CD8-positive, alpha-beta memory T cell (primary cell): ENCODE measurements around the gene MRPL14. TPM values are rescaled to one million over a fixed set of nuclear protein-coding genes. Genes with fewer than 3 reads are reported as not detected.
A peak's percentile ranks its signal among the peaks of the same experiment; 100 is the strongest.

Source experiments
- CTCF ChIA-PET: fragments of 350-600 bp; sonication (Branson Sonifier 250); formaldehyde crosslinking; loops from one replicate; lab custom pipeline; 2021; ENCODE audit warnings: antibody characterized with exemption; lab: Charles Lee
- POLR2A ChIA-PET: fragments of 350-600 bp; sonication (Branson Sonifier 250); formaldehyde crosslinking; loops from one replicate; lab custom pipeline; 2021; ENCODE audit warnings: antibody characterized with exemption; lab: Charles Lee
- DNase-seq, 5 donors: peaks; one replicate each; pipeline versions ENCODE4 v3.0.0 to v3.0.0-alpha.2; 2020 to 2022; ENCODE audit warnings: mixed read lengths in 1 of 5
- H3K27ac ChIP-seq: one replicate; pipeline ENCODE4 v1.7.0; 2013; ENCODE audit warnings: low read depth, mild to moderate bottlenecking, low read length, moderate library complexity
- H3K27me3 ChIP-seq: 2 replicates; pipeline ENCODE4 v1.7.0; 2013; ENCODE audit warnings: low read length, mild to moderate bottlenecking; ENCODE audit not compliant: insufficient read depth, poor library complexity, severe bottlenecking
- H3K36me3 ChIP-seq: 2 replicates; pipeline ENCODE4 v1.7.0; 2013; ENCODE audit warnings: mild to moderate bottlenecking, low read length, moderate library complexity; ENCODE audit not compliant: insufficient read depth
- H3K4me1 ChIP-seq: 2 replicates; pipeline ENCODE4 v1.7.0; 2013; ENCODE audit warnings: mild to moderate bottlenecking, low read length, moderate library complexity; ENCODE audit not compliant: insufficient read depth
- H3K4me3 ChIP-seq: 2 replicates; pipeline ENCODE4 v1.7.0; 2013; ENCODE audit warnings: mild to moderate bottlenecking, low read length
- H3K9me3 ChIP-seq: 2 replicates; pipeline ENCODE4 v1.7.0; 2013; ENCODE audit warnings: mild to moderate bottlenecking, low read length
- H3K27ac Mint-ChIP-seq, 8 donors: one replicate each; pipeline ENCODE4 v1.8.0; 2020 to 2021; ENCODE audit warnings: mixed read lengths in 8 of 8, mild to moderate bottlenecking in 6 of 8, inconsistent platforms in 3 of 8, moderate library complexity in 3 of 8
- H3K27me3 Mint-ChIP-seq, 2 donors: one replicate each; pipeline ENCODE4 v1.8.0; 2020 to 2021; ENCODE audit warnings: mixed read lengths in 2 of 2, mild to moderate bottlenecking in 1 of 2, moderate library complexity in 1 of 2
- H3K36me3 Mint-ChIP-seq, 3 donors: one replicate each; pipeline ENCODE4 v1.8.0; 2020 to 2021; ENCODE audit warnings: mixed read lengths in 3 of 3, inconsistent platforms in 1 of 3, mild to moderate bottlenecking in 1 of 3
- H3K4me1 Mint-ChIP-seq, 3 donors: one replicate each; pipeline ENCODE4 v1.8.0; 2020 to 2021; ENCODE audit warnings: mixed read lengths in 3 of 3, inconsistent platforms in 1 of 3, mild to moderate bottlenecking in 1 of 3
- H3K4me3 Mint-ChIP-seq, 7 donors: one replicate each; pipeline ENCODE4 v1.8.0; 2020 to 2021; ENCODE audit warnings: mixed read lengths in 7 of 7, mild to moderate bottlenecking in 6 of 7, moderate library complexity in 4 of 7, inconsistent platforms in 2 of 7
- H3K9me3 Mint-ChIP-seq, 5 donors: one replicate each; pipeline ENCODE4 v1.8.0; 2020 to 2022; ENCODE audit warnings: mixed read lengths in 5 of 5, mild to moderate bottlenecking in 3 of 5, moderate library complexity in 2 of 5, inconsistent platforms in 1 of 5
- polyA plus RNA-seq: library from polyadenylated mRNA; unstranded; fragments of 300-500 nt; fragmentation: Illumina TruSeq; gene quantifications from one replicate; pipeline ENCODE4 v1.2.3, GENCODE V29; 2021
- total RNA-seq, 2 experiments: library from RNA; stranded (reverse); gene quantifications; one replicate each; pipeline ENCODE4 v1.2.3, GENCODE V29; 2021

Gene MRPL14
- total RNA-seq (10 to 100 TPM; 48.5 to 48.7 TPM), polyA plus RNA-seq (108 TPM)

DNA sequence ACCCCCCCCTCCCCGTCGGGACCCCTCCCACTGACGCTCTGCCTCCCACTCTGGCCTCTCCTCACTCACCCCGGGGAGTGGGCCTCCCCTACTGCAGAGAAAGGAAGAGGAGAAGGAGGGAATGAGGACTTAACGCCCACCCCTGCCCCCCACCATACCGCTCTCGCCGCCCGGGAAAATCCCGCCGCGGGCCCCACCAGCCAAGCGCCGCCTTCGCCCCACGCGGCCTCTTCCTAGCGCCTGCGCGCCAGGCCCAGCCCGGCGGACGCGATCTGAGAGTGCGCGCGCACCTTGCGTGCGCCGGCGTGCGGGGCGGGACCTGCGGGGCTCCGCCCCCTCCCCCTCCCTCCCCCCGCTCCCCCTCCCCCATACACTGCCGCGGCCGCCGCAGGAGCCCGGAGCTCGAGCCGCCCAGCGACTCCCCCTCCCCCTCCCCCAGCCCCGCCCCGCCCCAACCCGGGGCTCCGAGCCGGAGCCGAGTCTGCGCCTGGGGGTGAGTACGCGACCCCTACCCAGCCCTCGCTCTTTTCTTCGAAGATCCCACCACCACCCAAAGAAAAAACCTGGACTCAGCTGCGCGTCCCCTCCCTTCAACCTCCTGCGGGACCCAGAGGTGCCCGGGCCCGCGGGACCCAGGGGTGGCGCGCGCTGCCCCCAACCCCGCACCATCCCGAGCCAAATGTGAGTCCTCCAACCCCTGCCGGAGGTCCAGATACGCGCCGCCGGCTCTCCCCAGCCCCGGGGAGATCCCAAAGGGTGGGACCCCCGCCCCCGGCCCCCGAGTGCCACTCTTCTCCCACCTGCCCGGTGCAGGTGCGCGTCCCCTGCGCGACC, at the start of gene MRPL14, which contains the start of gene TMEM63B:
TSS of gene MRPL14 (minus strand) at position 267 of the 834 bp plus-strand sequence. CDS start 10,841 bp downstream, outside the sequence.
TSS of gene TMEM63B (plus strand) at position 369 of the 834 bp plus-strand sequence. CDS start 7,031 bp downstream, outside the sequence.
- H3K27me3 Mint-ChIP-seq: peaks cover 0 to 2% of the 10 kb centered on the region in 2 donors
- Histone ChIP-seq H3K27ac (peak within 1 kb of the TSS; percentile 78), H3K4me1 (peaks cover 54% of the 10 kb centered on the region), H3K36me3 (no peaks in the 10 kb centered on the region), H3K4me3 (peak within 1 kb of the TSS; percentile 61), H3K27me3 (no peaks in the 10 kb centered on the region), H3K9me3 (no peaks in the 10 kb centered on the region)
- H3K27ac Mint-ChIP-seq: peak within 1 kb of the TSS; percentile 84 to 100 (median 96)
- no peaks in the 10 kb centered on the region for H3K9me3 Mint-ChIP-seq
- H3K36me3 Mint-ChIP-seq: peaks cover 0 to 7% (median 2%) of the 10 kb centered on the region in 3 donors
- ChIA-PET CTCF (no interaction called here), POLR2A (no interaction called here)
- peak within 1 kb of the TSS; percentile 88 to 96 (median 91) for H3K4me3 Mint-ChIP-seq
- DNase-seq: peak; percentile 88 to 93 (median 89)
- H3K4me1 Mint-ChIP-seq: peaks cover 54 to 72% (median 54%) of the 10 kb centered on the region in 3 donors

- Mint-ChIP-seq H3K4me3 (peak overlapping the region in 5 of 7 donors; percentile 42 to 64 (median 53)), H3K27ac (peak overlapping the region in 2 of 8 donors; percentile 73 to 79), H3K36me3 (no peaks in the 10 kb centered on the region), H3K27me3 (peaks cover under 1 to 4% of the 10 kb centered on the region in 2 donors), H3K9me3 (no peaks in the 10 kb centered on the region), H3K4me1 (peaks cover 8 to 14% (median 11%) of the 10 kb centered on the region in 3 donors)
- Histone ChIP-seq H3K9me3 (no peaks in the 10 kb centered on the region), H3K4me1 (peaks cover 3% of the 10 kb centered on the region), H3K27ac (no peak overlapping the region), H3K4me3 (no peak overlapping the region), H3K36me3 (no peaks in the 10 kb centered on the region), H3K27me3 (no peaks in the 10 kb centered on the region)
- CTCF ChIA-PET: interaction anchor here (0.8 to 1.1 kb wide), 2 partner anchors 66 to 129 kb away, joined by 4 read pairs; no protein-coding TSS in a partner anchor
- POLR2A ChIA-PET: no interaction called here
- no peak for DNase-seq
Observed at GRCh38 chr6:44176130-44176761, 49.0 kb upstream of the MRPL14 start.

- CTCF ChIA-PET: interaction anchor here (0.8 to 2.3 kb wide), 23 partner anchors 10 to 505 kb away, joined by 3 to 11 read pairs (median 4); partner anchors contain the start of genes SLC29A1 and SLC35B2
- H3K36me3 ChIP-seq: no peaks in the 10 kb centered on the region
- H3K4me3 Mint-ChIP-seq: no peak overlapping the region
- H3K4me1 ChIP-seq: peaks cover 3% of the 10 kb centered on the region
- H3K27me3 Mint-ChIP-seq: peaks cover 10 to 14% of the 10 kb centered on the region in 2 donors
- no peaks in the 10 kb centered on the region for H3K27me3 ChIP-seq
- no peak overlapping the region for H3K4me3 ChIP-seq
- H3K9me3 Mint-ChIP-seq: no peaks in the 10 kb centered on the region
- H3K27ac Mint-ChIP-seq: peak overlapping the region in 2 of 8 donors; percentile 1 to 72
- no peaks in the 10 kb centered on the region for H3K9me3 ChIP-seq
- H3K4me1 Mint-ChIP-seq: peaks cover 8 to 14% (median 11%) of the 10 kb centered on the region in 3 donors
- DNase-seq: peak; percentile 48 to 80 (median 63)
- H3K36me3 Mint-ChIP-seq: no peaks in the 10 kb centered on the region
- no peak overlapping the region for H3K27ac ChIP-seq
- POLR2A ChIA-PET: no interaction called here
Observed at GRCh38 chr6:44172731-44173500, 45.7 kb upstream of the MRPL14 start.

DNA sequence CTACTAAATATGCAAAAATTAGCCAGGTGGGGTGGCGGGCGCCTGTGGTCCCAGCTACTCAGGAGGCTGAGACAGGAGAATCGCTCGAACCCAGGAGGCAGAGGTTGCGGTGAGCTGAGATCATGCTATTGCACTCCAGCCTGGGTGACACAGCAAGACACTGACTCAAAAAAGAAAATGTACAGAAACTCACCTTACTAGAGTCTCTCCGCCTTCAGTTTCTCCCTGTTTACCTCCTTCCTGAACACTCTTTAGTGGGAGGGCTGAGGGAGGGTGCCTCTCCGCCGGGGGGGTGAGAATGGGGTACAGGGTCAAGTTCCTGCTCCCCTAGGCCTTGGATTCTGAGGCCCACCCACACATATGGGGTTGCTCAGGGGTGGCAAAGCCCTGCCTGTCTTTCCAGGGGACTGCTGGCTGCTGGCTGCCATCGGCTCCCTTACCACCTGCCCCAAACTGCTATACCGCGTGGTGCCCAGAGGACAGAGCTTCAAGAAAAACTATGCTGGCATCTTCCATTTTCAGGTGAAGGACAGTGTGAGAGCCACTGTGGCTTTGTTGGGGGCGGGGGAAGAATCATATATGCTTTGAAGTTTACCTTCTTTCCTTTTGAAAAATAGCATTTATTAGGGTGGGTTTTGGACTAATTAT, 44.8 kb upstream of the MRPL14 start:
- no peaks in the 10 kb centered on the region for H3K36me3 ChIP-seq
- ChIA-PET CTCF (interaction anchor here (0.9 to 2.3 kb wide), 14 partner anchors 11 to 284 kb away, joined by 3 to 11 read pairs (median 5); partner anchors contain the start of genes SLC29A1 and SLC35B2), POLR2A (no interaction called here)
- Mint-ChIP-seq H3K27me3 (peaks cover 12 to 16% of the 10 kb centered on the region in 2 donors), H3K36me3 (no peaks in the 10 kb centered on the region), H3K27ac (no peak overlapping the region), H3K9me3 (no peaks in the 10 kb centered on the region), H3K4me1 (peaks cover 4 to 10% (median 6%) of the 10 kb centered on the region in 3 donors), H3K4me3 (no peak overlapping the region)
- H3K4me3 ChIP-seq: no peak overlapping the region
- no peaks in the 10 kb centered on the region for H3K27me3 ChIP-seq
- no peaks in the 10 kb centered on the region for H3K9me3 ChIP-seq
- peaks cover 3% of the 10 kb centered on the region for H3K4me1 ChIP-seq
- DNase-seq: no peak
- no peak overlapping the region for H3K27ac ChIP-seq

GRCh38 chr6:44169886-44170570, 42.8 kb upstream of the MRPL14 start:
- H3K36me3 Mint-ChIP-seq: no peaks in the 10 kb centered on the region
- Histone ChIP-seq H3K27me3 (no peaks in the 10 kb centered on the region), H3K4me1 (no peaks in the 10 kb centered on the region), H3K27ac (no peak overlapping the region), H3K4me3 (no peak overlapping the region), H3K36me3 (no peaks in the 10 kb centered on the region), H3K9me3 (no peaks in the 10 kb centered on the region)
- CTCF ChIA-PET: interaction anchor here (1.1 to 1.6 kb wide), 4 partner anchors 67 to 169 kb away, joined by 3 to 5 read pairs (median 4); partner anchors contain the start of gene SLC35B2
- H3K27me3 Mint-ChIP-seq: peaks cover 23 to 33% of the 10 kb centered on the region in 2 donors
- DNase-seq: no peak
- H3K4me3 Mint-ChIP-seq: no peak overlapping the region
- POLR2A ChIA-PET: no interaction called here
- no peaks in the 10 kb centered on the region for H3K9me3 Mint-ChIP-seq
- no peak overlapping the region for H3K27ac Mint-ChIP-seq
- no peaks in the 10 kb centered on the region for H3K4me1 Mint-ChIP-seq

DNA sequence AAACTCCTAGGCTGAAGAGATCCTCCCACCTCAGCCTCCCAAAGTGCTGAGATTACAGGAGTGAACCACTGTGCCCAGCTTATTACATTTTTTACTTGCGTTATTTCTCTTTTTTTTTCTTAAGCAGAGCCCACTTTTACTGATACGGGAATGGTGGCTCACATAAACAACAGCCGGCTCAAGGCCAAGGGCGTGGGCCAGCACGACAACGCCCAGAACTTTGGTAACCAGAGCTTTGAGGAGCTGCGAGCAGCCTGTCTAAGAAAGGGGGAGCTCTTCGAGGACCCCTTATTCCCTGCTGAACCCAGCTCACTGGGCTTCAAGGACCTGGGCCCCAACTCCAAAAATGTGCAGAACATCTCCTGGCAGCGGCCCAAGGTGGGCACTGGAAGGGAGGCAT, 41.9 kb upstream of the MRPL14 start:
- CTCF ChIA-PET: interaction anchor here (1.1 to 1.6 kb wide), 6 partner anchors 68 to 170 kb away, joined by 3 to 5 read pairs (median 4); partner anchors contain the start of gene SLC35B2
- POLR2A ChIA-PET: no interaction called here

DNA sequence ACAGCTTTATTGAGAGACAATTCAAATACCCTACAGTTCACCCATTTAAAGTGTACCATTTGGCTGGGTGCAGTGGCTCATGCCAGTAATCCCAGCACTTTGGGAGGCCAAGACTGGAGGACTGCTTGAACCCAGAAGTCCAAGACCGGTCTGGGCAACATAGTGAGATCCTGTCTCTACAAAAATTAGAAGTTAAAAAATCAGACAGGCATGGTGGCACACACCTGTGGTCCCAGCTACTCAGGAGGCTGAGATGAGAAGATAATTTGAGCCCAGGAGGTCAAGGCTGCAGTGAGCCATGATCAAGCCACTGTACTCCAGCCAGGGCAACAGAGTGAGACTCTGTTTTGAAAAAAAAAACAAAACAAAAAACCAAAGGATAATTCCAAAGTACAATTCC, 40.3 kb upstream of the MRPL14 start:
- CTCF ChIA-PET: no interaction called here
- H3K9me3 ChIP-seq: no peaks in the 10 kb centered on the region
- no peaks in the 10 kb centered on the region for H3K27me3 ChIP-seq
- Mint-ChIP-seq H3K9me3 (no peaks in the 10 kb centered on the region), H3K4me1 (no peaks in the 10 kb centered on the region), H3K27me3 (peaks cover 29 to 47% of the 10 kb centered on the region in 2 donors), H3K4me3 (no peak overlapping the region), H3K36me3 (no peaks in the 10 kb centered on the region), H3K27ac (no peak overlapping the region)
- no peaks in the 10 kb centered on the region for H3K4me1 ChIP-seq
- DNase-seq: no peak
- H3K27ac ChIP-seq: no peak overlapping the region
- no peak overlapping the region for H3K4me3 ChIP-seq
- POLR2A ChIA-PET: no interaction called here
- H3K36me3 ChIP-seq: no peaks in the 10 kb centered on the region

More for the DNA sequence above, 41.9 kb upstream of the MRPL14 start:
- no peaks in the 10 kb centered on the region for H3K36me3 ChIP-seq
- no peaks in the 10 kb centered on the region for H3K27me3 ChIP-seq
- no peak for DNase-seq
- H3K27ac ChIP-seq: no peak overlapping the region
- Mint-ChIP-seq H3K9me3 (no peaks in the 10 kb centered on the region), H3K27me3 (peaks cover 23 to 39% of the 10 kb centered on the region in 2 donors), H3K4me3 (no peak overlapping the region), H3K27ac (no peak overlapping the region), H3K36me3 (no peaks in the 10 kb centered on the region), H3K4me1 (no peaks in the 10 kb centered on the region)
- H3K4me1 ChIP-seq: no peaks in the 10 kb centered on the region
- H3K9me3 ChIP-seq: no peaks in the 10 kb centered on the region
- H3K4me3 ChIP-seq: no peak overlapping the region
